Uterus (tissue), 2 donors: ENCODE results near the gene PPP2R2B.

Experiments
- CTCF ChIP-seq, 4 experiments: fragments of 200-600 bp in 2 of 4; fragments of 450-650 bp in 2 of 4; sonication (generic) in 2 of 4; IDR thresholded peaks; one replicate each; pipeline ENCODE4 v1.5.1; 2016 to 2019; ENCODE audit warnings: antibody characterized with exemption in 4 of 4, mild to moderate bottlenecking in 2 of 4, moderate library complexity in 1 of 4
- POLR2A ChIP-seq, 2 donors: fragments of 450-650 bp; IDR thresholded peaks; one replicate each; pipeline ENCODE4 v1.6.1; 2016; ENCODE audit warnings: antibody characterized with exemption in 2 of 2, mild to moderate bottlenecking in 1 of 2, moderate library complexity in 1 of 2

GRCh38 chr5:146917931-146918330, 39.4 kb upstream of the PPP2R2B start:
- TF ChIP-seq CTCF (IDR thresholded peaks at IDR 0.05): no peak
- no peak for TF ChIP-seq POLR2A (IDR thresholded peaks at IDR 0.05)
